DND-41 (cell line): Measurements from ENCODE around the gene TCF7.

Experiments
- ATAC-seq: fragments of 200-7000 bp; cut with Tn5 transposase; 3 replicates; pipeline ENCODE4 v1.9.1; 2021; ENCODE audit warnings: low read depth; ENCODE audit not compliant: insufficient read depth
- DNase-seq: peaks from one replicate; pipeline ENCODE4 v3.0.0-alpha.2; 2020
- H2AFZ ChIP-seq: 2 replicates; pipeline ENCODE4 v1.6.0; 2012; ENCODE audit warnings: low read depth, low read length
- H3K27ac ChIP-seq: 2 replicates; pipeline ENCODE4 v1.5.1; 2012; ENCODE audit warnings: low read length, inconsistent platforms
- H3K27me3 ChIP-seq: fragments of 200-600 bp; sonication (generic); 2 replicates; pipeline ENCODE4 v1.6.0; 2012; ENCODE audit warnings: low read length, mild to moderate bottlenecking, inconsistent platforms; ENCODE audit not compliant: insufficient read depth, poor library complexity
- H3K36me3 ChIP-seq: 2 replicates; pipeline ENCODE4 v1.5.1; 2012; ENCODE audit warnings: low read length, inconsistent platforms; ENCODE audit not compliant: insufficient read depth
- H3K4me1 ChIP-seq: 2 replicates; pipeline ENCODE4 v1.5.1; 2012; ENCODE audit warnings: mild to moderate bottlenecking, low read length; ENCODE audit not compliant: insufficient read depth
- H3K4me2 ChIP-seq: 2 replicates; pipeline ENCODE4 v1.6.0; 2012; ENCODE audit warnings: mild to moderate bottlenecking, moderate library complexity, low read length, inconsistent platforms; ENCODE audit not compliant: insufficient read depth
- H3K4me3 ChIP-seq, 2 experiments: fragments of 200-600 bp in 1 of 2; shearing (Covaris generic) in 1 of 2; 2 replicates each; pipeline ENCODE4 v1.5.1; 2012 to 2016; ENCODE audit warnings: inconsistent platforms in 2 of 2, low read length in 2 of 2, mild to moderate bottlenecking in 2 of 2, low read depth in 1 of 2, moderate library complexity in 1 of 2
- H3K79me2 ChIP-seq: 2 replicates; pipeline ENCODE4 v1.6.0; 2012; ENCODE audit warnings: low read length, inconsistent platforms; ENCODE audit not compliant: insufficient read depth
- H3K9ac ChIP-seq: 2 replicates; pipeline ENCODE4 v1.6.0; 2012; ENCODE audit warnings: low read depth, mild to moderate bottlenecking, inconsistent platforms, low read length, moderate library complexity
- H3K9me3 ChIP-seq: 2 replicates; pipeline ENCODE4 v1.5.1; 2012; ENCODE audit warnings: low read length, moderate library complexity, mild to moderate bottlenecking, inconsistent platforms; ENCODE audit not compliant: insufficient read depth, severe bottlenecking
- H4K20me1 ChIP-seq: 2 replicates; pipeline ENCODE4 v1.6.0; 2012; ENCODE audit warnings: low read length; ENCODE audit not compliant: insufficient read depth
- EZH2 ChIP-seq: IDR thresholded peaks from 3 replicates; pipeline ENCODE4 v1.6.1; 2012; ENCODE audit warnings: borderline replicate concordance, low read depth, mild to moderate bottlenecking, moderate library complexity, low read length, inconsistent platforms; ENCODE audit not compliant: severe bottlenecking
- TF ChIP-seq, protein P1 (sequence below): IDR thresholded peaks from 2 replicates; pipeline ENCODE4 v1.5.1; 2012; ENCODE audit warnings: borderline replicate concordance, low read length, moderate library complexity, mild to moderate bottlenecking; ENCODE audit not compliant: poor library complexity, severe bottlenecking; ENCODE audit errors: extremely low read depth

The TCF7 gene

DNA sequence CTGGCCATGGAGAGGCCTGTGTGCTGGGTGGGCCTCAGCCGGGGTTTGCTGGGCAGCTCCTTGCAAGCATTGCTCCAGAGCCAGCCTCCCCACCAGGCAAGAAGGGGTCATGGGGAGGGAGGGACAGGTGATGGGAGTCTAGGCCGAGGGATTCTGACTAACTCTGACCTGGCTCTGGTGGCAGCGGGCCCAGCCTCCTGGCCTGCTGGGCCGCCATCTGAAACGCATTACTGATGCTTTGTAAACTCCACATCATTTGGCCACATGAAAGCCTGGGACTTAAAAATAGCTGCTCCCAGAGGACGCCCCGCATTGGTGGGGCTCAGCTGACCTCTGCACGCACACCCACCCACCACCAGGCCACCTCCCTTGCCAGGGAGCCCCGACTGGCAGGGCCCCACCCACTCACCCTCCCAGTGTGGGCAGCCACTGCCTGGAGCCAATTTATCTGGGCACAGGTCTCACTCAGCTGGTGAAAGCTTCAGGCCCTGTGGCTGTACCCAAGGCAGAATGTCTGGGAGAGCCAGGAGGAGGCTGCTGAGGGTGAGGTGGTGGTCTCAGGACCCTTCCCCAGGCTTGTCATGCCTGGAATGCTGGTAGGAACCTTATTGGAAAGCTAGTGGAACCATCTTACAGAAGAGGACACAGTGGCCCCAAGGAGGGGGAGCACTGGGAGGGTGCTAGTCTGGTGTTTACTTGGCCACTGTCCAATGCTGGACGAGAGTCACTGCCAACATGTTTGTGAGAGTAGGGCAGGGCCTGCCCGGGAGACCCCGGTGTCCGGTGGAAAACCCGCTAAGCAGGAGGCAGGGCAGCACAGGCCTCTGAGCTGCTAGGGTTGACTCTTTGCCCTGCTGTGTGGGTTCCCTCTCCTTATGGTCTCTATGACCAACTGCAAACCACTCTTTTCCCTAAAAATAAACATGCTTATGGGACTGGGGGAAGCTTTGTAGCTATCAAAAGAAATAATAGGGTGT is 10.8 kb downstream of the TCF7 start:
- no peak overlapping the region for H3K4me3 ChIP-seq
- no peak for DNase-seq
- no peaks in the 10 kb centered on the region for H3K79me2 ChIP-seq
- peaks cover 40% of the 10 kb centered on the region for H4K20me1 ChIP-seq
- H2AFZ ChIP-seq = no peak overlapping the region
- H3K4me1 ChIP-seq = peaks cover 13% of the 10 kb centered on the region
- H3K36me3 ChIP-seq = peaks cover 8% of the 10 kb centered on the region
- no peak overlapping the region for H3K9ac ChIP-seq
- H3K27ac ChIP-seq = no peak overlapping the region
- ATAC-seq = no peak
- H3K27me3 ChIP-seq = no peaks in the 10 kb centered on the region
- H3K9me3 ChIP-seq = no peaks in the 10 kb centered on the region
- no peak overlapping the region for H3K4me2 ChIP-seq
- TF ChIP-seq, protein P1, sequence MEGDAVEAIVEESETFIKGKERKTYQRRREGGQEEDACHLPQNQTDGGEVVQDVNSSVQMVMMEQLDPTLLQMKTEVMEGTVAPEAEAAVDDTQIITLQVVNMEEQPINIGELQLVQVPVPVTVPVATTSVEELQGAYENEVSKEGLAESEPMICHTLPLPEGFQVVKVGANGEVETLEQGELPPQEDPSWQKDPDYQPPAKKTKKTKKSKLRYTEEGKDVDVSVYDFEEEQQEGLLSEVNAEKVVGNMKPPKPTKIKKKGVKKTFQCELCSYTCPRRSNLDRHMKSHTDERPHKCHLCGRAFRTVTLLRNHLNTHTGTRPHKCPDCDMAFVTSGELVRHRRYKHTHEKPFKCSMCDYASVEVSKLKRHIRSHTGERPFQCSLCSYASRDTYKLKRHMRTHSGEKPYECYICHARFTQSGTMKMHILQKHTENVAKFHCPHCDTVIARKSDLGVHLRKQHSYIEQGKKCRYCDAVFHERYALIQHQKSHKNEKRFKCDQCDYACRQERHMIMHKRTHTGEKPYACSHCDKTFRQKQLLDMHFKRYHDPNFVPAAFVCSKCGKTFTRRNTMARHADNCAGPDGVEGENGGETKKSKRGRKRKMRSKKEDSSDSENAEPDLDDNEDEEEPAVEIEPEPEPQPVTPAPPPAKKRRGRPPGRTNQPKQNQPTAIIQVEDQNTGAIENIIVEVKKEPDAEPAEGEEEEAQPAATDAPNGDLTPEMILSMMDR = no peak
- TF ChIP-seq EZH2 = no peak

DNA sequence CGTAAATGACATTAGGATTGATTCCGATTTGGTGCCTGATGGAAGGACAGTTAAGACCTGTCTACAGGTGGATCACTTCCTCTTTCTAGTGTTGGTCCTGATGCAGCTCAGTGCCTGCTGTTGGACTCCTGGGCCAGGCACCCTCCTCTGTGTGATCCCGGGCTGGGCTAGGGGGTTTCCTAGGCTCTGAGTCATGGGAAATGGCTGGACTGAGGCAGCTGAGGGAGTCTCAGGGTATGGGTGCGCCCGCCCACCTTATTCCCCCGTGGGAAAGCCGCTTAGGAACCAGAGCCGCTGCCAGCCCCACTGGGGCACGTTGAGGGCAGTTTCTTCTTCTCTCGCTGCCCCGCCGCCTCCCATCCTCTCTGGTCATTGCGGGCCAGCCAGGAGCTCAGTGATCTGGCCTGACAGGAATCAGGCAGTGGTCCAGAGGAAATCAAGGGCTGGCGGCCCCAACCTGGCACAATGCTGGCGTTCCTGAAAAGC is 12.9 kb downstream of the TCF7 start:
- peaks cover 18% of the 10 kb centered on the region for H3K4me1 ChIP-seq
- H3K4me3 ChIP-seq = no peak overlapping the region
- H3K9ac ChIP-seq = no peak overlapping the region
- no peaks in the 10 kb centered on the region for H3K27me3 ChIP-seq
- H3K79me2 ChIP-seq = 0 out of 2 replicates have a peak, but pooled peaks cover 2% of the 10 kb centered on the region
- ATAC-seq (no peak), DNase-seq (no peak)
- H4K20me1 ChIP-seq = peaks cover 55% of the 10 kb centered on the region
- H3K27ac ChIP-seq = no peak overlapping the region
- no peak overlapping the region for H2AFZ ChIP-seq
- no peak overlapping the region for H3K4me2 ChIP-seq
- TF ChIP-seq, protein P1 = no peak
- TF ChIP-seq EZH2 = no peak
- H3K36me3 ChIP-seq = peaks cover 27% of the 10 kb centered on the region
- no peaks in the 10 kb centered on the region for H3K9me3 ChIP-seq

DNA sequence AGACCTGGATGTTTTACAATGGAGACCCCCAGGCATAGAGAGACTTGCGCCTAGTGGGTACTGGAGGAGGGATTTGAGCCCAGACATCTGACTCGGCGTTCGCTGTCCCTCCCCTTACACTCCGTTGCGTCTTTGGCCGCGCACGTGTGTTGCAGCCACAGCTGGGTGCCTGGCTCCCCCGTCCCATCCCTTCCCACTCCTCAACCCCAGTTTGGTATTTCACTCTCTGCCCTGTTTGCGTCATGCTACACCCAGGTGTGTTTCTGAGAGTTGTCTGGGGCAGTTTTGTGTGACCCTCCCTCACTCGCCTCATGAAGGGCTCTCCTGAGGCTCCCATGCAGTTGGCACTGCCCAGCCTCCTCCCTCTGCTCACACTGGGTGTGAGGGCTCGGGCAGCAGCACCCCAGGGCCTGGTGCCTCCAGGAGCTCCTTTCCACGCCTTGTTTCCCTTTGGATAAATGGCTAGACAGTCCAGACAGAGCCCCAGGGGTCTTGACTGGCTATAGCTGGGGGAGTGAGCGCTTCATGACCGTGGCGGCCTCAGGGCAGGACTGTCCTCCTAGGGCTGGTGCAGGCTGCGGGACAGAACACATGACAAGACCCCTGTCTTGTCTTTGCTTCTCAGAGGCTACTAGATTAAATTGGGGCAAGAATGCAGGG is 13.6 kb downstream of the TCF7 start:
- peaks cover 20% of the 10 kb centered on the region for H3K4me1 ChIP-seq
- H3K27ac ChIP-seq = no peak overlapping the region
- H3K4me2 ChIP-seq = no peak overlapping the region
- no peaks in the 10 kb centered on the region for H3K27me3 ChIP-seq
- DNase-seq (no peak), ATAC-seq (no peak)
- H3K9me3 ChIP-seq = no peaks in the 10 kb centered on the region
- no peak overlapping the region for H2AFZ ChIP-seq
- 0 out of 2 replicates have a peak, but pooled peaks cover 2% of the 10 kb centered on the region for H3K79me2 ChIP-seq
- no peak overlapping the region for H3K4me3 ChIP-seq
- TF ChIP-seq EZH2 = no peak
- TF ChIP-seq, protein P1 = no peak
- peaks cover 57% of the 10 kb centered on the region for H4K20me1 ChIP-seq
- H3K9ac ChIP-seq = no peak overlapping the region
- peaks cover 28% of the 10 kb centered on the region for H3K36me3 ChIP-seq
